SK-N-SH (cell line): Measurements from ENCODE around the gene USB1. TPM values are rescaled to one million over a fixed set of nuclear protein-coding genes. Genes with fewer than 3 reads are reported as not detected.

Source experiments
- CTCF ChIA-PET: fragments of 300-600, 350-600 bp; formaldehyde crosslinking; extraction: SDS; loops from one replicate; lab custom pipeline; 2021; lab: Yijun Ruan, JAX
- POLR2A ChIA-PET: fragments of 350-600 bp; sonication (Branson Sonifier 250); formaldehyde crosslinking; extraction: SDS; loops from one replicate; lab custom pipeline; 2020; ENCODE audit warnings: antibody characterized with exemption, inconsistent platforms; lab: Yijun Ruan, JAX
- DNase-seq: peaks from one replicate; pipeline ENCODE4 v3.0.0; 2012
- H2AFZ ChIP-seq: fragments of 200-600 bp; sonication (generic); 2 replicates; pipeline ENCODE4 v1.8.1; 2016; ENCODE audit warnings: antibody characterized with exemption, mild to moderate bottlenecking, low read depth
- H3F3A ChIP-seq: fragments of 200-600 bp; sonication (generic); replicated peaks from 2 replicates; pipeline ENCODE3; 2016; ENCODE audit warnings: antibody characterized with exemption, mild to moderate bottlenecking; ENCODE audit not compliant: insufficient read depth
- H3K27ac ChIP-seq, 2 experiments: fragments of 200-500 bp in 1 of 2; fragments of 200-600 bp in 1 of 2; sonication (Bioruptor generic) in 1 of 2; sonication (generic), shearing (Covaris generic) in 1 of 2; 2 replicates each; pipeline versions ENCODE4 v1.5.1 to v1.6.1; 2014 to 2016; ENCODE audit warnings: low read depth in 2 of 2, inconsistent platforms in 1 of 2, low read length in 1 of 2, mild to moderate bottlenecking in 1 of 2, mixed read lengths in 1 of 2
- H3K27me3 ChIP-seq: fragments of 200-600 bp; sonication (generic), shearing (Covaris generic); 2 replicates; pipeline ENCODE4 v1.6.1; 2016; ENCODE audit warnings: mixed run types; ENCODE audit not compliant: insufficient read depth
- H3K36me3 ChIP-seq, 2 experiments: fragments of 200-500 bp in 1 of 2; fragments of 200-600 bp in 1 of 2; sonication (Bioruptor generic) in 1 of 2; sonication (generic) in 1 of 2; replicated peaks in 1 of 2; 2 replicates each; pipeline versions ENCODE3 to v1.5.1; 2014 to 2016; ENCODE audit warnings: low read length in 1 of 2, mild to moderate bottlenecking in 1 of 2; ENCODE audit not compliant: insufficient read depth in 2 of 2, control insufficient read depth in 1 of 2
- H3K4me1 ChIP-seq, 2 experiments: fragments of 200-500 bp in 1 of 2; fragments of 200-600 bp in 1 of 2; sonication (Bioruptor generic) in 1 of 2; sonication (generic), shearing (Covaris generic) in 1 of 2; 2 replicates each; pipeline versions ENCODE4 v1.5.1 to v1.6.1; 2014 to 2016; ENCODE audit warnings: low read depth in 1 of 2, low read length in 1 of 2, mixed run types in 1 of 2; ENCODE audit not compliant: insufficient read depth in 2 of 2, control insufficient read depth in 1 of 2
- H3K4me2 ChIP-seq: fragments of 200-600 bp; sonication (generic), shearing (Covaris generic); 2 replicates; pipeline ENCODE4 v1.6.1; 2017; ENCODE audit warnings: mixed run types
- H3K4me3 ChIP-seq, 2 experiments: fragments of 200-500 bp in 1 of 2; fragments of 200-600 bp in 1 of 2; sonication (Bioruptor generic) in 1 of 2; sonication (generic), shearing (Covaris generic) in 1 of 2; 2 replicates each; pipeline versions ENCODE4 v1.5.1 to v1.8.1; 2014 to 2016; ENCODE audit warnings: low read depth in 2 of 2, inconsistent platforms in 1 of 2, low read length in 1 of 2, mild to moderate bottlenecking in 1 of 2, mixed read lengths in 1 of 2, moderate library complexity in 1 of 2
- H3K79me2 ChIP-seq: fragments of 200-600 bp; sonication (generic); 2 replicates; pipeline ENCODE4 v1.8.1; 2017; ENCODE audit warnings: mild to moderate bottlenecking; ENCODE audit not compliant: insufficient read depth
- H3K9ac ChIP-seq: fragments of 200-600 bp; sonication (generic); 2 replicates; pipeline ENCODE4 v1.6.1; 2017; ENCODE audit warnings: mixed run types
- H3K9me2 ChIP-seq: fragments of 200-600 bp; sonication (generic); 2 replicates; pipeline ENCODE4 v1.6.1; 2017; ENCODE audit warnings: mixed run types
- H3K9me3 ChIP-seq: fragments of 200-600 bp; sonication (generic); 2 replicates; pipeline ENCODE4 v1.6.1; 2017; ENCODE audit warnings: mixed run types, mild to moderate bottlenecking, moderate library complexity
- H4K20me1 ChIP-seq: fragments of 200-600 bp; sonication (generic); 2 replicates; pipeline ENCODE4 v1.6.1; 2017; ENCODE audit warnings: mild to moderate bottlenecking, mixed run types; ENCODE audit not compliant: insufficient read depth
- CHD2 ChIP-seq: fragments of 150-350 bp; IDR thresholded peaks from 2 replicates; pipeline ENCODE4 v1.6.1; 2018; ENCODE audit warnings: low read length; ENCODE audit not compliant: partially characterized antibody
- EP300 ChIP-seq, 2 experiments: IDR thresholded peaks; 2 replicates each; pipeline versions ENCODE4 v1.4.0 to v1.6.1; 2012; ENCODE audit warnings: borderline replicate concordance in 1 of 2, low read depth in 1 of 2, low read length in 1 of 2
- FOSL2 ChIP-seq: IDR thresholded peaks from 2 replicates; pipeline ENCODE4 v1.4.0; 2012; ENCODE audit warnings: low read depth, mild to moderate bottlenecking, moderate library complexity, borderline replicate concordance
- FOXJ3 ChIP-seq: sonication (generic); formaldehyde crosslinking; IDR thresholded peaks from 2 replicates; pipeline ENCODE4 v1.5.1; 2020; ENCODE audit warnings: mild to moderate bottlenecking, missing genetic modification reagents
- GABPA ChIP-seq: IDR thresholded peaks from 2 replicates; pipeline ENCODE4 v1.4.0; 2012; ENCODE audit warnings: low read depth, mild to moderate bottlenecking
- GATA2 ChIP-seq: sonication (generic); formaldehyde crosslinking; IDR thresholded peaks from 2 replicates; pipeline ENCODE4 v1.5.0; 2020; ENCODE audit warnings: mild to moderate bottlenecking, missing genetic modification reagents
- MXI1 ChIP-seq: IDR thresholded peaks from 2 replicates; pipeline ENCODE4 v1.6.1; 2012; ENCODE audit warnings: mild to moderate bottlenecking, low read depth, low read length, improper control_type of control experiment
- NFIC ChIP-seq: IDR thresholded peaks from 2 replicates; pipeline ENCODE4 v1.4.0; 2012; ENCODE audit warnings: borderline replicate concordance
- RFX5 ChIP-seq: IDR thresholded peaks from 2 replicates; pipeline ENCODE4 v1.6.1; 2012; ENCODE audit warnings: mild to moderate bottlenecking, improper control_type of control experiment, low read length
- RXRA ChIP-seq: IDR thresholded peaks from 2 replicates; pipeline ENCODE4 v1.4.0; 2012; ENCODE audit warnings: low read depth, mild to moderate bottlenecking, borderline replicate concordance
- SIN3A ChIP-seq: IDR thresholded peaks from 2 replicates; pipeline ENCODE4 v1.6.1; 2012; ENCODE audit warnings: low read depth, mild to moderate bottlenecking, low read length, moderate library complexity, borderline replicate concordance
- SMC3 ChIP-seq: IDR thresholded peaks from 2 replicates; pipeline ENCODE4 v1.6.1; 2012; ENCODE audit warnings: low read depth, low read length, improper control_type of control experiment
- WGBS: methylation state at CpG from one replicate; pipeline ENCODE4 v1.1.6; 2017; ENCODE audit warnings: low lambda C conversion rate; 5-methylcytosine and 5-hydroxymethylcytosine counted together
- polyA plus RNA-seq, 3 experiments: library from polyadenylated mRNA; depleted of rRNA; stranded (reverse); fragments of >200 nt; gene quantifications; 2 replicates each; pipeline ENCODE4 v1.2.3, GENCODE V29; 2012
- TF ChIP-seq, protein P1 (sequence below): IDR thresholded peaks from 2 replicates; pipeline ENCODE4 v1.4.0; 2012; ENCODE audit warnings: low read depth, borderline replicate concordance
- TF ChIP-seq, protein P2 (sequence below): fragments of 150-350 bp; IDR thresholded peaks from 2 replicates; pipeline ENCODE4 v1.6.1; 2017; ENCODE audit warnings: antibody characterized with exemption, low read length, low read depth, borderline replicate concordance

USB1 gene
- polyA plus RNA-seq, 1 of the 3 experiments (the other 2 are of a cell fraction) = 94.1 TPM

GRCh38 chr16:58024486-58025350, 23.5 kb downstream of the USB1 start:
- no peaks in the 10 kb centered on the region for H3K36me3 ChIP-seq
- H3K9me3 ChIP-seq = no peaks in the 10 kb centered on the region
- H3K27ac ChIP-seq = peak overlapping the region in 1 of 2 experiments; percentile 69; a peak in 1 of 4 replicates
- peaks cover 13% of the 10 kb centered on the region for H3K27me3 ChIP-seq
- peak overlapping the region in 1 of 2 experiments; percentile 64; a peak in 2 of 4 replicates for H3K4me3 ChIP-seq
- peak overlapping the region; percentile 94 for H3K4me2 ChIP-seq
- POLR2A ChIA-PET = interaction anchor here (0.6 to 4.3 kb wide), 3 partner anchors 97 to 226 kb away, joined by 3 to 49 read pairs (median 18); partner anchors contain the start of gene CFAP20
- peak; percentile 49 for DNase-seq
- H3K4me1 ChIP-seq = peaks cover 13 to 61% of the 10 kb centered on the region in 2 experiments
- no peaks in the 10 kb centered on the region for H3K79me2 ChIP-seq
- TF ChIP-seq GATA2 (CRISPR knock-in tag) (no peak), RXRA (no peak), SMC3 (no peak), EP300 (IDR thresholded peaks at IDR 0.05; ENCODE audit: borderline replicate concordance in 1 of 2, low read depth in 1 of 2, low read length in 1 of 2) (no peak), RFX5 (no peak), NFIC (no peak), CHD2 (no peak), FOSL2 (no peak), SIN3A (no peak), GABPA (no peak)
- TF ChIP-seq, protein P1, sequence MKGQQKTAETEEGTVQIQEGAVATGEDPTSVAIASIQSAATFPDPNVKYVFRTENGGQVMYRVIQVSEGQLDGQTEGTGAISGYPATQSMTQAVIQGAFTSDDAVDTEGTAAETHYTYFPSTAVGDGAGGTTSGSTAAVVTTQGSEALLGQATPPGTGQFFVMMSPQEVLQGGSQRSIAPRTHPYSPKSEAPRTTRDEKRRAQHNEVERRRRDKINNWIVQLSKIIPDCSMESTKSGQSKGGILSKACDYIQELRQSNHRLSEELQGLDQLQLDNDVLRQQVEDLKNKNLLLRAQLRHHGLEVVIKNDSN = no peak
- TF ChIP-seq, protein P2, sequence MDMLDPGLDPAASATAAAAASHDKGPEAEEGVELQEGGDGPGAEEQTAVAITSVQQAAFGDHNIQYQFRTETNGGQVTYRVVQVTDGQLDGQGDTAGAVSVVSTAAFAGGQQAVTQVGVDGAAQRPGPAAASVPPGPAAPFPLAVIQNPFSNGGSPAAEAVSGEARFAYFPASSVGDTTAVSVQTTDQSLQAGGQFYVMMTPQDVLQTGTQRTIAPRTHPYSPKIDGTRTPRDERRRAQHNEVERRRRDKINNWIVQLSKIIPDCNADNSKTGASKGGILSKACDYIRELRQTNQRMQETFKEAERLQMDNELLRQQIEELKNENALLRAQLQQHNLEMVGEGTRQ = no peak
- peaks cover 5% of the 10 kb centered on the region for H3F3A ChIP-seq
- H2AFZ ChIP-seq = peak overlapping the region; percentile 84
- H3K9ac ChIP-seq = no peak overlapping the region
- H3K9me2 ChIP-seq = no peaks in the 10 kb centered on the region
- no peaks in the 10 kb centered on the region for H4K20me1 ChIP-seq
- CTCF ChIA-PET = interaction anchor here (0.8 to 7.4 kb wide), 7 partner anchors 9 to 103 kb away, joined by 3 to 123 read pairs (median 24); partner anchors contain the start of gene CFAP20
- WGBS = 56% methylated on average over 23 of the region's 57 CpGs

DNA sequence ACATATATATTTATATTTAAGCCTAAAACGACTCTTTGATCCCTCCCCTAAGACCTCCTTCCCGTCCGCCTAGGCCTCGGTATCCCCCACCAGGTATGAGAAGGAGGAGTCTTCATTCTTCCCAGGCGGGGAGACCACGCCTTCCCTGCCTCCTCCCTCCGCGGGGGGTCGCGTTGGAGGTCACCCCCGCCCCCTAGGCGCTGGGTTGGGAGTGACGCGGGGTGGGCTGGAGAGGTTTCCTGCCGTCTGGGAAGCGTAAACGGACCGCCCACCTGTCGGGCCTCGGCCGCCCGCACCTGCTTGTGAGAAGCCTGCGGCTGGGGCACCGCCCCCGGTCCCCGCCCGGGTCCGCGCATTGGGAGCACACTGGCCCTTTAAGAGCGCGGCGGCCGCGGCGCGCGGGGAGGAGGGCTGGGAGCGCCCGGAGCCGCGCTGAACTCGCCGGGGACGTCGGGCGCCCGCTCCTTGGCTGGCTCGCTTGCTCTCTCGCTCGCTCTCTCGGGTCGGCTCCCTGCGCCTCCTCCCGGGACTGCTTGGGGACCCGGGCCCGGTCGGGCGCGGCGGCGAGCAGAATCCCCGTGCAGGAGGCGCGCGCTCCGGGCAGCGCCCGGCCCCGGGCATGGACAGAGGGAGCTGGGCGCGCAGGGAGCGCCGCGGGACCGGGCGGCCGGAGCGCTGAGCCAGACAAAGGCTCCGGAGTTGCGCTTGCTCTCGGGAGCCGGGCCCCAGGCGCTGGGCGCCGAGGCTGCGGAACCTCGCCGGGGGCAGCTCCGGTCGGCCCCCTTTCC, 24.3 kb downstream of the USB1 start, which contains the start of gene MMP15:
Gene MMP15 (plus strand): TSS at position 404 of the 788 bp plus-strand sequence. CDS start 597 bp downstream, outside the sequence.
- peak within 1 kb of the TSS in 1 of 2 experiments; percentile 69; a peak in 1 of 4 replicates for H3K27ac ChIP-seq
- ChIA-PET POLR2A (interaction anchor here (1.7 to 4.3 kb wide), 4 partner anchors 96 to 104 kb away, joined by 7 to 49 read pairs (median 21); partner anchors contain the start of gene CFAP20), CTCF (interaction anchor here (0.6 to 7.4 kb wide), 7 partner anchors 10 to 103 kb away, joined by 3 to 123 read pairs (median 24); partner anchors contain the start of gene CFAP20)
- no peak for TF ChIP-seq FOXJ3 (CRISPR knock-in tag)
- peak; percentile 28; the same call in 1 of the 2 replicates for TF ChIP-seq MXI1
- no peaks in the 10 kb centered on the region for H3K9me3 ChIP-seq
- H3K9ac ChIP-seq = no peak within 1 kb of the TSS
- peaks cover 13 to 64% of the 10 kb centered on the region in 2 experiments for H3K4me1 ChIP-seq
- no peaks in the 10 kb centered on the region for H3K9me2 ChIP-seq
- H3F3A ChIP-seq = peaks cover 5% of the 10 kb centered on the region
- H3K4me2 ChIP-seq = peak within 1 kb of the TSS; percentile 94
- no peaks in the 10 kb centered on the region for H3K79me2 ChIP-seq
- peak within 1 kb of the TSS; percentile 84 for H2AFZ ChIP-seq
- WGBS = under 1% methylated on average over 26 of the region's 90 CpGs
- no peaks in the 10 kb centered on the region for H4K20me1 ChIP-seq
- no peaks in the 10 kb centered on the region for H3K36me3 ChIP-seq
- peaks cover 13% of the 10 kb centered on the region for H3K27me3 ChIP-seq
- DNase-seq = peak; percentile 87
- peak within 1 kb of the TSS; percentile 64 for H3K4me3 ChIP-seq
